Measurements from ENCODE around the gene NAALADL2.

Gene NAALADL2

DNA sequence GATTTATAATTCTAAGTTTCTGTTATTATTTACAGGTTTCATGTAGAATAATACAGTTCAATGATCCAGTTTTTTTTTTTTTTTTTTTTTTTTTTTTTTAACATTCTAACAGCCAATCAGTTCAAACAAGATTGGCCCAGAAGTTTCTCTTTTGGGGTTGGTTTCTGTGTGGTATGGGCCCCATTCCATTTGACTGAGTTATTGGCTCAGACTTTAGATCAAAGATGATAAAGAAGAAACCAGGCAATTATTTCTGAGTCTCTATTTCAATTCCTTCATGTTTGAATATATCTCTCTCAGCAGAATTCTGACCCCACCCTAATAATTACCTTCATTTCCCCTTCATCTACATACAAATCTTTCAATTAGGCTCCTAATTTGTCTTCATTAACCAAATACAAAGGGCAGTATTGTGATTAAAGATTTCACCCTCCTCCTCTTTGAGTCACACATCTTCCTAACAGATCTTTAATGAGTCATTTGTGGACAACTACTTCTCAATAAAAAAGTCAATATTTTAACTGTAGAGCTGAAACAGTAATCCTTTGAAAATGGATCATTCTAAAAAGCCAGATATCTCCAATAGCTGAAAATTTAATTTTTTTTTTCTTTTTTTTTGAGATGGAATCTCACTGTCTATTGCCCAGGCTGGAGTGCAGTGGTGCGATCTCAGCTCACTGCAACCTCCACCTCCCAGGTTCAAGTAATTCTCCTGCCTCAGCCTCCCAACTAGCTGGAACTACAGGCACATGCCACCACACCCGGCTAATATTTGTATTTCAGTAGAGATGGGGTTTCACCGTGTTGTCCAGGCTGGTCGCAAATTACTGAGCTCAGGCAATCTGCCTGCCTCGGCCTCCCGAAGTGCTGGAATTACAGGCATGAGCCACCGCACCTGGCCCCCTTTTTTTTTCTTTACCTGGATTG, 878.8 kb downstream of the NAALADL2 start:
- TF ChIP-seq, protein P1, sequence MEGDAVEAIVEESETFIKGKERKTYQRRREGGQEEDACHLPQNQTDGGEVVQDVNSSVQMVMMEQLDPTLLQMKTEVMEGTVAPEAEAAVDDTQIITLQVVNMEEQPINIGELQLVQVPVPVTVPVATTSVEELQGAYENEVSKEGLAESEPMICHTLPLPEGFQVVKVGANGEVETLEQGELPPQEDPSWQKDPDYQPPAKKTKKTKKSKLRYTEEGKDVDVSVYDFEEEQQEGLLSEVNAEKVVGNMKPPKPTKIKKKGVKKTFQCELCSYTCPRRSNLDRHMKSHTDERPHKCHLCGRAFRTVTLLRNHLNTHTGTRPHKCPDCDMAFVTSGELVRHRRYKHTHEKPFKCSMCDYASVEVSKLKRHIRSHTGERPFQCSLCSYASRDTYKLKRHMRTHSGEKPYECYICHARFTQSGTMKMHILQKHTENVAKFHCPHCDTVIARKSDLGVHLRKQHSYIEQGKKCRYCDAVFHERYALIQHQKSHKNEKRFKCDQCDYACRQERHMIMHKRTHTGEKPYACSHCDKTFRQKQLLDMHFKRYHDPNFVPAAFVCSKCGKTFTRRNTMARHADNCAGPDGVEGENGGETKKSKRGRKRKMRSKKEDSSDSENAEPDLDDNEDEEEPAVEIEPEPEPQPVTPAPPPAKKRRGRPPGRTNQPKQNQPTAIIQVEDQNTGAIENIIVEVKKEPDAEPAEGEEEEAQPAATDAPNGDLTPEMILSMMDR (IDR thresholded peaks at IDR 0.05) = no peak
- Histone ChIP-seq H3K9me3 (no peaks in the 10 kb centered on the region), H3K4me3 (no peak overlapping the region), H3K36me3 (no peaks in the 10 kb centered on the region), H3K27me3 (no peaks in the 10 kb centered on the region), H3K27ac (no peak overlapping the region), H3K4me1 (no peaks in the 10 kb centered on the region)
- intact Hi-C loops (cut with DNase I; ENCODE audit: low total_unique reads) = no loop called here
- DNase-seq = no peak

DNA sequence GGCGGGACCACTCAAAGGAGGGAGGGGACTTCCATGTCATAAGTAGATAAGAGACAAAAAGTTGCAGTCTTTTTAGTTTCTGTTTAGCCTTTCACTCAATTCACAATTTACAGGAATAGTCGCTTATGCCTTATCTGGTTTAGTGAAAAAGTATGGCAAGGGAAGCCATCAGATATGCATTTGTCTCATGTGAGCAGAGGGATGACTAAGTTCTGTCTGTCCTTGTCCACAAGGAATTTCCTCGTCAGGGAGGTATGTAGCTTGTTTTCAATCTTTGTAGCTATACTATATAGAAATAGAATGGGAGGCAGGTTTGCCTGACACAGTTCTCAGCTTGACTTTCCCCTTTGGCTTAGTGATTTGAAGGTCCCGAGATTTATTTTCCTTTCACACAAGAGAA, 882.8 kb downstream of the NAALADL2 start:
- Histone ChIP-seq H3K27ac (no peak overlapping the region), H3K4me1 (no peaks in the 10 kb centered on the region), H3K4me3 (no peak overlapping the region), H3K36me3 (no peaks in the 10 kb centered on the region), H3K27me3 (no peaks in the 10 kb centered on the region), H3K9me3 (no peaks in the 10 kb centered on the region)
- no peak for DNase-seq
- TF ChIP-seq, protein P1 (IDR thresholded peaks at IDR 0.05) = no peak
- intact Hi-C loops (cut with DNase I; ENCODE audit: low total_unique reads) = no loop called here

DNA sequence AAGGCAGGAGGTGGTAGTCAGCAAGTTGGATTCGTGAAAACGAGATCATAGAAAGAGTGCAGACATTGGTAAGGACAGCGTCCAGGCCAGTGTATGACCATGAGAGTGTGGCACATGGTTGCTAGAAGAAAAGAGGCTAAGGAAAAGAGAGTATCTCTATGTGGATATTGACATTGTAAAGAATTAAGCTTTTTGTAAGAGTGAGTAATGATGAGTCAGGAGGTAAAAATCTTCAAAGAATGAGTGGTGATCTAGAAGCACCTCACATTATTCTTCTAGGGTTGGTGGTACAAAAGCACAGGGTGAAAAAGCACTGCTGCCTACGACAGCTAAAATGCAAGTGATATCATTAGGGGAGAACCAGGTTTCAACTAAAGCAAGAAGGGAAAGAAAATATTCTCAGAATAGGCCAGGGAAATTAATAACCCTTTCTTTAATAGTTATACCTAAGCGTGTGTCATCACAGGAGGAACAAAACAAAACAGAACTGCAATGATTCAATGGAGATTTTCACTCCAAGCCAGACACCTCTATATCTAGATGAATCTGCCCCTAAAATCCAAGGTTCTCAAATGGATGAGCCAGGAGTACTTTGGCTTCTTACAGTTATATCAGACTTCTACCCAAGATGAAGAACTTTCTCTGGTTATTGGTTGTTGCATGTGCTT, 884.7 kb downstream of the NAALADL2 start:
- H3K36me3 ChIP-seq = no peaks in the 10 kb centered on the region
- no peaks in the 10 kb centered on the region for H3K4me1 ChIP-seq
- no peaks in the 10 kb centered on the region for H3K9me3 ChIP-seq
- H3K27me3 ChIP-seq = no peaks in the 10 kb centered on the region
- no peak for DNase-seq
- no peak overlapping the region for H3K4me3 ChIP-seq
- intact Hi-C loops (cut with DNase I; ENCODE audit: low total_unique reads) = no loop called here
- no peak overlapping the region for H3K27ac ChIP-seq
- TF ChIP-seq, protein P1 (IDR thresholded peaks at IDR 0.05) = no peak

DNA sequence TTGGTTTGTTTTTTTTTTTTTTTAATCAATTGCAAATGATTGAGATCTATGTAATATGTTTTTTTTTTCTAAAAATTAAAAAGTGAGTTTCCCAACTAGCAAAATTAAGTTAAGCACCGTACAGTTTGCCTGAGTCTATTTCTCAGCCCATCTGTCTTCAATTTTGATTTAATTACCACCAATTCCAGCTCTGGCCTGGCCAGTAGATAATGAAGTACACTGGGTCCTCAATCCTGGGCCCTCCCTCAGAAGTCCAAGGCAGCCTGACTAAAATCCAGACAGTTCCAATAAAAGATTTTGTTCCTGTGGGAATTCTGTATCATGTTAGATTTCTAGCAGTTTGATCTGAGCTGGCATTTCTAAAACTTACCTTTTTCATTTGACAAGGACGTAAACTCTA, 887.2 kb downstream of the NAALADL2 start:
- intact Hi-C loops (cut with DNase I; ENCODE audit: low total_unique reads) = no loop called here
- TF ChIP-seq, protein P1 (IDR thresholded peaks at IDR 0.05) = no peak
- DNase-seq = no peak
- H3K27ac ChIP-seq = no peak overlapping the region
- no peaks in the 10 kb centered on the region for H3K4me1 ChIP-seq
- H3K36me3 ChIP-seq = no peaks in the 10 kb centered on the region
- H3K4me3 ChIP-seq = no peak overlapping the region
- no peaks in the 10 kb centered on the region for H3K9me3 ChIP-seq
- no peaks in the 10 kb centered on the region for H3K27me3 ChIP-seq

DNA sequence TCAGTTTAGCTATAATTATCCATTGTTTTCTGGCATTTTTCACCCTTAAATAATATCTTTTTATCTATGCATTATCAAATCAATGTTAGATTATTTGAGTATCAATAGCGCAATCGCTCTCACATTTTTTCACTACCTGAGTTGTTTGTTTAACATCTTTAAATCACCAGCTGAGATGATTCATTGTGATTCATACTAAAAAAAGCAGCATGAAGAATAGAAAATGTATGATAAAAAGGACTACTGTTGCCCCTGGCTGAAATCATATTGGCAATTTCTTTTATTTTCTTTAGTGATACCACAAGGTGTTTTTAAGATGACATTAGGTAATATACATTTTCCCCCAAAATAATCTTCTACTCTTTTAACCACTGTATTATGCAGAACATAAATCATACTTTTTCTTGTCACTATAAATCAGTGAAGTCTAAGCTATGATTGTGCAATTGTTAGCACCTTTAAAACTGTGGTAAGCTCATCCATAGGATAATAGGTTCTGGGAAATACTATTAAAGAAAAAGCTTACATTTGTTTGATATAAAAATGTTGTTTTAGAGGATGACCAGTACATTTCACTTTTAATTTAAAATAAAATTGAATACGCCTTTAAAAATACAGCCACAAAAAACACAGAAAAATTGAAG, 889.1 kb downstream of the NAALADL2 start:
- H3K27ac ChIP-seq = no peak overlapping the region
- intact Hi-C loops (cut with DNase I; ENCODE audit: low total_unique reads) = no loop called here
- H3K36me3 ChIP-seq = no peaks in the 10 kb centered on the region
- no peaks in the 10 kb centered on the region for H3K27me3 ChIP-seq
- TF ChIP-seq, protein P1 (IDR thresholded peaks at IDR 0.05) = no peak
- H3K4me1 ChIP-seq = no peaks in the 10 kb centered on the region
- H3K9me3 ChIP-seq = no peaks in the 10 kb centered on the region
- H3K4me3 ChIP-seq = no peak overlapping the region
- DNase-seq = no peak

Measured in tibial artery (tissue), 4 donors.